Mesenchymal stem cell (in vitro differentiated cells and primary cell): ENCODE data around the gene CHI3L1.
A peak's percentile ranks its signal among the peaks of the same experiment; 100 is the strongest.

ENCODE experiments used
- DNase-seq: peaks from one replicate; pipeline ENCODE4 v3.0.0-alpha.2; 2013
- H2AFZ ChIP-seq: one replicate; pipeline ENCODE4 v1.6.1; 2013; ENCODE audit warnings: low read depth, mild to moderate bottlenecking, control low read depth, inconsistent platforms, low read length, moderate library complexity
- H2AK5ac ChIP-seq: 2 replicates; pipeline ENCODE4 v1.6.1; 2013; ENCODE audit warnings: low read length, moderate library complexity, mild to moderate bottlenecking, inconsistent platforms; ENCODE audit not compliant: severe bottlenecking
- H2BK120ac ChIP-seq: one replicate; pipeline ENCODE4 v1.6.1; 2013; ENCODE audit warnings: low read depth, mild to moderate bottlenecking, inconsistent platforms, low read length, moderate library complexity
- H2BK12ac ChIP-seq, 2 experiments: one replicate each; pipeline ENCODE4 v1.6.1; 2013; ENCODE audit warnings: inconsistent platforms in 2 of 2, low read length in 2 of 2, mild to moderate bottlenecking in 2 of 2, moderate library complexity in 2 of 2, control low read depth in 1 of 2
- H2BK15ac ChIP-seq: one replicate; pipeline ENCODE4 v1.6.1; 2013; ENCODE audit warnings: mild to moderate bottlenecking, low read depth, inconsistent platforms; ENCODE audit not compliant: poor library complexity, severe bottlenecking
- H2BK5ac ChIP-seq: 2 replicates; pipeline ENCODE4 v1.6.1; 2013; ENCODE audit warnings: low read depth, mild to moderate bottlenecking, low read length, control low read depth, inconsistent platforms; ENCODE audit not compliant: poor library complexity, severe bottlenecking
- H3K14ac ChIP-seq, 2 experiments: one replicate each; pipeline ENCODE4 v1.6.1; 2013; ENCODE audit warnings: inconsistent platforms in 2 of 2, low read length in 2 of 2, control low read depth in 1 of 2, mild to moderate bottlenecking in 1 of 2, moderate library complexity in 1 of 2
- H3K18ac ChIP-seq, 2 experiments: one replicate each; pipeline ENCODE4 v1.6.1; 2013; ENCODE audit warnings: inconsistent platforms in 2 of 2, low read length in 2 of 2, control low read depth in 1 of 2, low read depth in 1 of 2, mild to moderate bottlenecking in 1 of 2
- H3K23ac ChIP-seq, 2 experiments: one replicate each; pipeline ENCODE4 v1.6.1; 2013; ENCODE audit warnings: inconsistent platforms in 2 of 2, low read length in 2 of 2, mild to moderate bottlenecking in 2 of 2, moderate library complexity in 2 of 2, control low read depth in 1 of 2
- H3K27ac ChIP-seq: 2 replicates; pipeline ENCODE4 v1.5.1; 2013; ENCODE audit warnings: mild to moderate bottlenecking, moderate library complexity, low read length, control low read depth, inconsistent platforms; ENCODE audit not compliant: poor library complexity, severe bottlenecking
- H3K27me3 ChIP-seq, 2 experiments: 2 replicates each; pipeline versions ENCODE4 v1.6.1 to v1.7.0; 2013; ENCODE audit warnings: low read length in 2 of 2, mild to moderate bottlenecking in 2 of 2, moderate library complexity in 2 of 2, control low read depth in 1 of 2, inconsistent platforms in 1 of 2; ENCODE audit not compliant: control insufficient read depth in 1 of 2, insufficient read depth in 1 of 2
- H3K36me3 ChIP-seq, 2 experiments: 2 replicates each; pipeline versions ENCODE4 v1.6.1 to v1.7.0; 2013; ENCODE audit warnings: low read length in 2 of 2, control low read depth in 1 of 2, inconsistent platforms in 1 of 2, low read depth in 1 of 2, mild to moderate bottlenecking in 1 of 2; ENCODE audit not compliant: insufficient read depth in 2 of 2, control insufficient read depth in 1 of 2
- H3K4ac ChIP-seq, 2 experiments: one replicate each; pipeline ENCODE4 v1.6.1; 2013; ENCODE audit warnings: inconsistent platforms in 2 of 2, low read length in 2 of 2, mild to moderate bottlenecking in 2 of 2, moderate library complexity in 2 of 2, control low read depth in 1 of 2, low read depth in 1 of 2
- H3K4me1 ChIP-seq: 2 replicates; pipeline ENCODE4 v1.6.1; 2013; ENCODE audit warnings: low read depth, low read length, control low read depth; ENCODE audit not compliant: control insufficient read depth, insufficient read depth
- H3K4me2 ChIP-seq: 2 replicates; pipeline ENCODE4 v1.6.1; 2013; ENCODE audit warnings: low read length, mild to moderate bottlenecking, inconsistent platforms; ENCODE audit not compliant: poor library complexity, severe bottlenecking
- H3K4me3 ChIP-seq, 2 experiments: 2 replicates each; pipeline versions ENCODE4 v1.5.1 to v1.7.0; 2013; ENCODE audit warnings: low read length in 2 of 2, mild to moderate bottlenecking in 2 of 2, control low read depth in 1 of 2, low read depth in 1 of 2; ENCODE audit not compliant: insufficient read depth in 1 of 2
- H3K79me1 ChIP-seq: replicated peaks from 2 replicates; pipeline ENCODE4 v1.6.1; 2013; ENCODE audit warnings: mild to moderate bottlenecking, control low read depth, low read length, inconsistent platforms; ENCODE audit not compliant: poor library complexity, severe bottlenecking
- H3K9ac ChIP-seq: 2 replicates; pipeline ENCODE4 v1.7.0; 2013; ENCODE audit warnings: mild to moderate bottlenecking, low read length, moderate library complexity
- H3K9me3 ChIP-seq: 2 replicates; pipeline ENCODE4 v1.7.0; 2013; ENCODE audit warnings: mild to moderate bottlenecking, low read length; ENCODE audit not compliant: control insufficient read depth
- H4K8ac ChIP-seq: one replicate; pipeline ENCODE4 v1.6.1; 2013; ENCODE audit warnings: inconsistent platforms, mild to moderate bottlenecking, low read length, moderate library complexity
- H4K91ac ChIP-seq: one replicate; pipeline ENCODE4 v1.6.1; 2013; ENCODE audit warnings: mild to moderate bottlenecking, low read length, inconsistent platforms
- WGBS: methylation state at CpG from one replicate; pipeline ENCODE4 v1.1.7; 2013; ENCODE audit warnings: mixed read lengths; 5-methylcytosine and 5-hydroxymethylcytosine counted together

CHI3L1 gene

DNA sequence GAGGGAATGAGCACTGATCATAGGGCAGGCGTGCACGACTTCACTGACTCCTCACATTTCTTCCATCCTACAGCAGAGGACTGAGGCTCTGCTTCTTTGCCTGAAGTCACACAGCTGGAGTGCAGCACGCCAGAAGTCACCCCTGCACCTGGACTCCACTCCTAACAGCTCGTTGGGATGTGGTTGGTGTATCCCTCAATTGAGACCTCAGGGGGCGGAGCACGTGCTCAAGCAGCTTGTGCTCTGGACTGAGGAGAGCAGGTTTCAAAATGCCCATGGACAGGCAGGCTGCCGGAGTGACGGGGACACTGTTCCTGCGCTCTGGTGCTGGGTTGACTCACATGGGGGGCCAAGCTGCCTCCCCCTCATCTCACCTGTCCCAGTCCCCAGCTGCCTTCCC lies 29.1 kb upstream of the CHI3L1 start:
- no peak overlapping the region for H3K9ac ChIP-seq
- no peak overlapping the region for H2AK5ac ChIP-seq
- H3K4me2 ChIP-seq: no peak overlapping the region
- WGBS: 67% methylated on average over 7 of the region's 9 CpGs
- H2AFZ ChIP-seq: no peak overlapping the region
- DNase-seq: no peak
- no peak overlapping the region for H2BK120ac ChIP-seq
- H3K23ac ChIP-seq: no peak overlapping the region
- no peak overlapping the region for H4K8ac ChIP-seq
- H3K36me3 ChIP-seq: no peaks in the 10 kb centered on the region
- no peak overlapping the region for H3K14ac ChIP-seq
- peaks cover 6% of the 10 kb centered on the region for H3K4me1 ChIP-seq
- H3K79me1 ChIP-seq: no peaks in the 10 kb centered on the region
- H3K9me3 ChIP-seq: no peaks in the 10 kb centered on the region
- H3K18ac ChIP-seq: no peak overlapping the region
- H3K4me3 ChIP-seq: no peak overlapping the region
- H3K27ac ChIP-seq: no peak overlapping the region
- H2BK12ac ChIP-seq: peak overlapping the region in 1 of 2 experiments; percentile 43
- H3K4ac ChIP-seq: peak overlapping the region in 1 of 2 experiments; percentile 67
- H2BK15ac ChIP-seq: peak overlapping the region; percentile 33
- peaks cover 34 to 41% of the 10 kb centered on the region in 2 experiments for H3K27me3 ChIP-seq
- no peak overlapping the region for H2BK5ac ChIP-seq
- no peak overlapping the region for H4K91ac ChIP-seq

GRCh38 chr1:203214871-203215270 lies 28.4 kb upstream of the CHI3L1 start:
- no peak overlapping the region for H2BK12ac ChIP-seq
- no peak overlapping the region for H3K4me3 ChIP-seq
- peak overlapping the region; percentile 21 for H2AK5ac ChIP-seq
- H3K18ac ChIP-seq: peak overlapping the region in 1 of 2 experiments; percentile 44
- no peak overlapping the region for H2AFZ ChIP-seq
- no peaks in the 10 kb centered on the region for H3K79me1 ChIP-seq
- H3K4ac ChIP-seq: peak overlapping the region in 1 of 2 experiments; percentile 13
- H3K4me2 ChIP-seq: no peak overlapping the region
- H3K9ac ChIP-seq: no peak overlapping the region
- WGBS: 82% methylated on average over 7 of the region's 7 CpGs
- peaks cover 6% of the 10 kb centered on the region for H3K4me1 ChIP-seq
- H3K9me3 ChIP-seq: no peaks in the 10 kb centered on the region
- H4K91ac ChIP-seq: peak overlapping the region; percentile 41
- no peak for DNase-seq
- H3K14ac ChIP-seq: no peak overlapping the region
- H3K36me3 ChIP-seq: no peaks in the 10 kb centered on the region
- no peak overlapping the region for H2BK120ac ChIP-seq
- H3K23ac ChIP-seq: no peak overlapping the region
- no peak overlapping the region for H4K8ac ChIP-seq
- peaks cover 33 to 34% of the 10 kb centered on the region in 2 experiments for H3K27me3 ChIP-seq
- no peak overlapping the region for H3K27ac ChIP-seq
- no peak overlapping the region for H2BK5ac ChIP-seq
- no peak overlapping the region for H2BK15ac ChIP-seq

GRCh38 chr1:203213126-203213525 lies 26.6 kb upstream of the CHI3L1 start:
- H4K8ac ChIP-seq: no peak overlapping the region
- DNase-seq: no peak
- H3K4me2 ChIP-seq: no peak overlapping the region
- H3K27me3 ChIP-seq: peaks cover 17 to 18% of the 10 kb centered on the region in 2 experiments
- no peak overlapping the region for H3K18ac ChIP-seq
- no peak overlapping the region for H3K9ac ChIP-seq
- H3K79me1 ChIP-seq: no peaks in the 10 kb centered on the region
- no peak overlapping the region for H3K14ac ChIP-seq
- H2AFZ ChIP-seq: no peak overlapping the region
- no peaks in the 10 kb centered on the region for H3K36me3 ChIP-seq
- no peak overlapping the region for H2BK120ac ChIP-seq
- H3K4ac ChIP-seq: no peak overlapping the region
- H2AK5ac ChIP-seq: no peak overlapping the region
- H2BK15ac ChIP-seq: no peak overlapping the region
- peaks cover 6% of the 10 kb centered on the region for H3K4me1 ChIP-seq
- no peak overlapping the region for H3K27ac ChIP-seq
- no peak overlapping the region for H2BK5ac ChIP-seq
- H2BK12ac ChIP-seq: peak overlapping the region in 1 of 2 experiments; percentile 21
- 90% methylated on average over 6 of the region's 6 CpGs for WGBS
- no peak overlapping the region for H3K23ac ChIP-seq
- no peaks in the 10 kb centered on the region for H3K9me3 ChIP-seq
- H4K91ac ChIP-seq: no peak overlapping the region
- H3K4me3 ChIP-seq: no peak overlapping the region

GRCh38 chr1:203211812-203212211 lies 25.3 kb upstream of the CHI3L1 start:
- Histone ChIP-seq H3K4me3 (no peak overlapping the region), H2BK5ac (no peak overlapping the region), H3K9ac (no peak overlapping the region), H3K23ac (no peak overlapping the region), H3K4ac (no peak overlapping the region), H4K8ac (no peak overlapping the region), H3K36me3 (no peaks in the 10 kb centered on the region), H3K4me2 (no peak overlapping the region), H3K18ac (no peak overlapping the region), H3K4me1 (peaks cover 6% of the 10 kb centered on the region), H3K79me1 (no peaks in the 10 kb centered on the region), H2AK5ac (no peak overlapping the region), H3K9me3 (no peaks in the 10 kb centered on the region), H2AFZ (no peak overlapping the region), H3K14ac (no peak overlapping the region), H3K27ac (no peak overlapping the region), H4K91ac (peak overlapping the region; percentile 35), H3K27me3 (peaks cover 3 to 5% of the 10 kb centered on the region in 2 experiments), H2BK15ac (no peak overlapping the region), H2BK120ac (no peak overlapping the region), H2BK12ac (no peak overlapping the region)
- no peak for DNase-seq
- WGBS: 92% methylated on average over 3 of the region's 3 CpGs
